ENCODE data around the gene CEP126. TPM values are rescaled to one million over a fixed set of nuclear protein-coding genes. Genes with fewer than 3 reads are reported as not detected.

CEP126 gene
- total RNA-seq (2022; extraction: Qiagen RNA extraction; ENCODE audit: low read depth) = 1.9 to 5.3 TPM (median 3.4 TPM) in 5 replicates

GRCh38 chr11:101914738-101915426 is at the start of gene CEP126:
Gene CEP126 (plus strand): TSS chr11:101915010. CDS start chr11:101915285, 275 bp downstream.

GRCh38 chr11:101916422-101916821 is 1.6 kb downstream of the CEP126 start, which contains the start of gene ANGPTL5:
Gene ANGPTL5 (minus strand): TSS chr11:101916522. CDS start chr11:101907909, 8,613 bp downstream.

GRCh38 chr11:102047305-102047924 is 132.6 kb downstream of the CEP126 start, which contains the start of gene CFAP300:
Gene CFAP300 (plus strand): TSS chr11:102047437. CDS start chr11:102047471, 34 bp downstream.

Other genes with a start within 250 kb of the CEP126 start
- gene ANGPTL5, start 1.5 kb downstream of the CEP126 start, total RNA-seq (2022; extraction: Qiagen RNA extraction; ENCODE audit: low read depth) = not detected in 5 replicates
- 5.6 to 10.1 TPM (median 6.5 TPM) in 5 replicates for gene CFAP300, start 132.4 kb downstream of the CEP126 start, total RNA-seq (2022; extraction: Qiagen RNA extraction; ENCODE audit: low read depth)
- gene YAP1, start 195.4 kb downstream of the CEP126 start, total RNA-seq (2022; extraction: Qiagen RNA extraction; ENCODE audit: low read depth) = 44.2 to 62.3 TPM (median 57.9 TPM) in 5 replicates

Data from A549 treated with DMSO at 1 μM for 4 hours (cell line).